Forelimb muscle (tissue), 1 donor: ENCODE results near the gene DCST1. TPM values are rescaled to one million over a fixed set of nuclear protein-coding genes. Genes with fewer than 3 reads are reported as not detected.
"Not testable (repeated sequence)": the region's sequence is repeated elsewhere in the genome, so short reads cannot be mapped to it uniquely, and the experiment has no call there.

ENCODE experiments used
- DNase-seq: peaks from one replicate; pipeline ENCODE4 v3.0.0-alpha.2; 2013; ENCODE audit warnings: low read depth
- polyA plus RNA-seq: library from polyadenylated mRNA; unstranded; fragments of 120-200 nt; gene quantifications from one replicate; pipeline ENCODE4 v1.2.1, GENCODE V29; 2013; ENCODE audit not compliant: insufficient read length

DCST1 gene
- polyA plus RNA-seq = 0.09 TPM

GRCh38 chr1:155033524-155033923, at the start of gene DCST1, which contains the start of gene DCST2:
TSS of gene DCST1 (plus strand) at chr1:155033824. CDS start at chr1:155034037, 213 bp downstream.
TSS of gene DCST2 (minus strand) at chr1:155033781. CDS start at chr1:155033701, 80 bp downstream.
- DNase-seq = no peak

GRCh38 chr1:154986736-154987135, 46.9 kb upstream of the DCST1 start:
- not testable (repeated sequence) for DNase-seq

- no peak for DNase-seq
These were observed 46.3 kb upstream of the DCST1 start for GRCh38 chr1:154987326-154987725.

GRCh38 chr1:154988058-154988954, 45.3 kb upstream of the DCST1 start:
- no peak for DNase-seq

- DNase-seq = no peak
These were observed 44.3 kb upstream of the DCST1 start for GRCh38 chr1:154989195-154989860.

GRCh38 chr1:154990276-154990675, 43.3 kb upstream of the DCST1 start:
- DNase-seq = no peak

- DNase-seq = no peak
These were observed 40.7 kb upstream of the DCST1 start for GRCh38 chr1:154992721-154993571.

- DNase-seq = no peak
These were observed 39.9 kb upstream of the DCST1 start, which contains the start of gene LENEP for GRCh38 chr1:154993572-154994268. TSS of gene LENEP (plus strand) at chr1:154993586. CDS start at chr1:154993608, 22 bp downstream.

GRCh38 chr1:154994269-154994587, 39.4 kb upstream of the DCST1 start:
- no peak for DNase-seq

- DNase-seq = no peak
These were observed 39.0 kb upstream of the DCST1 start for GRCh38 chr1:154994591-154994990.

GRCh38 chr1:154995301-154995983, 38.2 kb upstream of the DCST1 start:
- not testable (repeated sequence) for DNase-seq

- no peak for DNase-seq
These were observed 36.5 kb upstream of the DCST1 start for GRCh38 chr1:154996966-154997701.

GRCh38 chr1:154998201-154998780, 35.3 kb upstream of the DCST1 start:
- DNase-seq = no peak

GRCh38 chr1:154998818-154999570, 34.6 kb upstream of the DCST1 start:
- no peak for DNase-seq

- DNase-seq = no peak
These were observed 33.8 kb upstream of the DCST1 start for GRCh38 chr1:154999571-155000410.

GRCh38 chr1:155000411-155000725, 33.3 kb upstream of the DCST1 start:
- no peak for DNase-seq

GRCh38 chr1:155000726-155001424, 32.7 kb upstream of the DCST1 start:
- DNase-seq = no peak

GRCh38 chr1:155001425-155001674, 32.3 kb upstream of the DCST1 start:
- DNase-seq = no peak
